Right renal cortex interstitium (tissue), 3 donors: Measurements from ENCODE around the gene FN3KRP. TPM values are rescaled to one million over a fixed set of nuclear protein-coding genes. Genes with fewer than 3 reads are reported as not detected.
"Not testable (repeated sequence)": the region's sequence is repeated elsewhere in the genome, so short reads cannot be mapped to it uniquely, and the experiment has no call there.

Experiments
- DNase-seq, 3 donors: peaks; one replicate each; pipeline ENCODE4 v3.0.0-alpha.2; 2013; ENCODE audit warnings: low read depth in 3 of 3, low spot score in 2 of 3
- polyA plus RNA-seq, 3 donors: library from polyadenylated mRNA; unstranded; fragments of 120-200 nt; gene quantifications; one replicate each; pipeline ENCODE4 v1.2.1, GENCODE V29; 2013; ENCODE audit not compliant: insufficient read length in 3 of 3

Gene FN3KRP
- polyA plus RNA-seq, 3 donors = 38.9 to 42.4 (median 39.9) TPM

DNA sequence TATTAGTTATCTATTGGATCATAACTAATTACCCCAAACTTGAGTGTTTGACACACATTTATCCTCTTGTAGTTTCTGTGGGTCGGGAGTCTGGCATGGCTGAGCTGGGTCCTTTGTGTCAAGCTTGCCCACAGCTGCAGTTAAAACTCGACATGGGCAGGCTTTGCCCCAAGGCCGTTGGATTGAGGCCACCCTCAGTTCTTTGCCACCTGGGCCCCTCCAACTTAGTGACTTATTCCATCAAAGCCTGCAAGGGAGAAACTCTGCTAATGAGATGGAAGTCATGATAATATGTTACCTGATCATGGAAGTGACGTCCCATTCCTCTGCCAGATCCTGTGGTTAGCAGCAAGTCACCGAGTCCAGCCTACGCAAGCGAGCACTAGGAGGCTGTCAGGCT, 52.5 kb downstream of the FN3KRP start:
- DNase-seq = no peak

DNA sequence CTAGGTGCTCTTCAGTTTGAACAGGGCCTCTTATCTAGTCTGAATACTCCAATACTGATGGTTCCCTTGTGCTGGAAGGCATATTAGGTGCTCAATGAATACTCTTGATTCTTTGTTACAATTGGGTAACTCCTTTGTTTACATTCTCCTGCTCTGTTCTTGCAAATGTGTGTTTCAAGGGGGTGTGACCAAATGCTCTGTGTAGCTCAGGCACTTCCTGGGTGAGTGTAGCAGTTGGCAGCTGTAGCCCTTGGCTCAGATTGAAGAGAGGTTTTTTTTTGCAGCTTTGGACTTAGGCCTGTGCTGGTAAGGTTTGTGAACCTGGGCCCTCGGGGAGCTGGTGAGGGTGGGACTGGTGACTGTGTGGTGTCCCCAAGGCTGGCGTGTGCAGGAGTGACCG, 55.5 kb downstream of the FN3KRP start:
- DNase-seq = no peak

DNA sequence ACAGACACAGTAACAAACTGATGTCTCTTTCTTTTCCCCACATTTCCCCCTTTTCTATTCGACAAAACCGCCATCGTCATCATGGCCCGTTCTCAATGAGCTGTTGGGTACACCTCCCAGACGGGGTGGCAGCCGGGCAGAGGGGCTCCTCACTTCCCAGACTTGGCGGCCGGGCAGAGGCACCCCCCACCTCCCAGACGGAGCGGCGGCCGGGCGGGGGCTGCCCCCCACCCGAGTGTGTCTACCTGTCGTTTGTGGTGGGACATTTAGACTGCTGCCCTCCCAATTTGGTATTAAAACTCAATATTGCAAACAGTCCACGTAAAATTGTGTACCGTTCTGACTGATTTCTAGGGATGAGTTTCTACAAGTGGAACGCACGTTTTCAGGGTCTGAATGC, 58.0 kb downstream of the FN3KRP start:
- not testable (repeated sequence) for DNase-seq

DNA sequence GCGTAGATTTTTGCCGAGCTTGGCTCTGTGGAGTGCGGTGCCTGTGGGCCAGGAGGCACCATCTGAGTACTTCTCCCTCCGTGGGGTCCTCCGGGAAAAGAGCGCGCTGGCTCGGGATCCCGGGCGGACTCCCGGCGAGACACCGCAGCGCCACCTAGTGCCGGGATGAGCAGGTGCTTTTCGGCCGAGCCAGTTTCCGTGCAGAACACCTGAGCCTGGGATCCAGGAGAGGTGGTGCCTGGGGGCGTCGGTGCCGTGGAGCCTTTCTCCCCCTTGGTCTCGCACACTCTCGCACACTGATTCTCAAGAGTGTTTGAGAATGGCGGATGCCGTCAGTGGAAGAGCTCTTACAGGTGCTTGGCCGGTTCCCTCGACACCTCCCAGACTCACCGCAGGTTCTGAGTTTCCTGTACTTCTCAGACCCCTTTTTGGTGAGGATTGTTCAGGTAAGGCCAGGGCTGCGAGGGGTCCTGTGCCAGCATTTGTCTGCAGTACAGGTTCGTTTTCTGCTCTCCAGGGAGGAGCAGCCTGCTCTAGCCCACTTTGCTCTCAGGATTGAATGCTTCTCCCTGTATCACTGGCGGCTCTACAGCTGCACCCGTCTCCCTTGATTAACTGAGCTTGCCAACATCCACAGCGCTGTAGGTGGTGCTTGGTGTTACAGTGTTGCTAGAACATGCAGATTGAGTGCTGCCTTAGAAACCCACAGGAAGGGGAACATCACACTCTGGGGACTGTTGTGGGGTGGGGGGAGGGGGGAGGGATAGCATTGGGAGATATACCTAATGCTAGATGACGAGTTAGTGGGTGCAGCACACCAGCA, 58.7 kb downstream of the FN3KRP start:
- DNase-seq = no peak

DNA sequence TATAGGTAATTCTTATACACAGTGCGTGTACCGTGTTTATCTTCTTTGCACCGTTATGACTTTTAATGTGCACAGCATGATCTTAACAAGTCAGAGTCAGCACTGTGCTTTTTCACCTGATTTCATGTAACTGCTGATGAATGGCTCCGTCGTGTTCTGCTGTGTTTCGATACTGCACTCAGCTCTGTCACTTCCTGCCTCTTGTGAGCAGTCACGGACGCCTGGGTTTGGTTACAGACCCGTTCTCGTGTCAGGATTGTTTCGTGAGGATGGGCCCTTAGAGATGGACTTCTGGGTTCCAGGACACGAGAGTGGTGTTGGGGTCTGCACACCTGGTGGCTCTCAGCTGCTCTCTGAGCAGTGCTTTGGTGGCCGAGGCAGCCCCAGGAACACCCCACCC, 59.9 kb downstream of the FN3KRP start:
- DNase-seq = no peak

Other genes with a start within 250 kb of the FN3KRP start
- gene FOXK2, start 197.0 kb upstream of the FN3KRP start, polyA plus RNA-seq = 10 to 100 TPM; 35.2 to 37.9 (median 36.0) TPM
- 10 to 100 TPM; 88.7 to 98.3 (median 98.2) TPM for gene WDR45B, start 68.3 kb upstream of the FN3KRP start, polyA plus RNA-seq
- 10 to 100 TPM; 15.1 to 17.4 (median 17.2) TPM for gene RAB40B, start 18.0 kb upstream of the FN3KRP start, polyA plus RNA-seq
- 10 to 100 TPM; 18.1 to 24.8 (median 24.3) TPM for gene FN3K, start 18.9 kb downstream of the FN3KRP start, polyA plus RNA-seq
- gene TBCD, start 35.4 kb downstream of the FN3KRP start, polyA plus RNA-seq = 10 to 100 TPM; 54.0 to 58.6 (median 58.1) TPM
- 1 to 10 TPM; 1.2 to 1.8 (median 1.6) TPM for gene ZNF750, start 123.3 kb downstream of the FN3KRP start, polyA plus RNA-seq